Smooth muscle cell of the pulmonary artery (primary cell): Measurements from ENCODE around the gene PRR23A. TPM values are rescaled to one million over a fixed set of nuclear protein-coding genes. Genes with fewer than 3 reads are reported as not detected.

Experiments
- total RNA-seq: library from RNA; depleted of rRNA; stranded (reverse); fragments of >200 nt; gene quantifications from 2 replicates; pipeline ENCODE4 v1.2.3, GENCODE V29; 2014

The PRR23A gene
- not detected in 2 replicates for total RNA-seq

GRCh38 chr3:139006051-139006716 lies at the start of gene PRR23A:
Gene PRR23A (minus strand): TSS chr3:139006268. CDS start chr3:139006268, 0 bp downstream.

GRCh38 chr3:139044366-139045210 lies 38.5 kb upstream of the PRR23A start, which contains the start of gene PRR23C:
Gene PRR23C (minus strand): TSS chr3:139044892. CDS start chr3:139044620, 272 bp downstream.

GRCh38 chr3:139020868-139021234 lies 14.8 kb upstream of the PRR23A start, which contains the start of gene PRR23B:
Gene PRR23B (minus strand): TSS chr3:139020926. CDS start chr3:139020661, 265 bp downstream.

Other genes starting within 250 kb of the PRR23A start
- gene PIK3CB, start 171.3 kb downstream of the PRR23A start, total RNA-seq = 16.5 and 20.1 TPM in 2 replicates
- gene FOXL2, start 59.1 kb downstream of the PRR23A start, total RNA-seq = 0.10 TPM in 1 of 2 replicates, not detected in the other
- gene FOXL2NB, start 59.1 kb downstream of the PRR23A start, total RNA-seq = 0.03 TPM in 1 of 2 replicates, not detected in the other
- gene PRR23B, start 14.7 kb upstream of the PRR23A start, total RNA-seq = not detected in 2 replicates
- not detected in 2 replicates for gene PRR23C, start 38.6 kb upstream of the PRR23A start, total RNA-seq